ENCODE measurements around the gene MVB12B. TPM values are rescaled to one million over a fixed set of nuclear protein-coding genes. Genes with fewer than 3 reads are reported as not detected.

Gene MVB12B
- total and polyA plus RNA-seq, 2 of the 4 experiments (the other 2 are of a cell fraction): 2.0 to 4.0 TPM

DNA sequence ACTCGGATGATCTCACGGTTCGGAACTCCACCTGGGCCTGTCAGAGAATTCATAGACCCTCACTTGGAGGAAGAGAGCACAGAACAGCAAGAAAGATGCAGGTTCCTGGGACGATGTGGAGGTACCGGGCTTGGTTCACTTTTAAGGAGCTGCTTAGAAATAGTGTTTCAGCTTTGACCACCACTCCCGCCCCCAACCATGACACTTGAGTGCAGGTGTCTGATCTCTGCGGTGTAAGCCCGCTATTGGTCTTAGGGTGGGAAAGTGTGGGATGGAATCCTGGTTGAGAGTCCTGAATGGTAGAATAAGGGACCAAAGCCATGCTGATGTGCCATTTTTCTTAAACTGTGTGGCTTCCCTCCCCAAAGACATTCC, 189.9 kb downstream of the MVB12B start:
- CTCF ChIA-PET: no interaction called here
- H2AK9ac ChIP-seq (replicated peaks; ENCODE audit: low read depth, low read length, poor library complexity): no peak overlapping the region
- DNase-seq (no peak), ATAC-seq (ENCODE audit: low read depth) (no peak)
- H3K4ac ChIP-seq (ENCODE audit: low read depth, low read length): no peak overlapping the region
- TF ChIP-seq, protein P1, sequence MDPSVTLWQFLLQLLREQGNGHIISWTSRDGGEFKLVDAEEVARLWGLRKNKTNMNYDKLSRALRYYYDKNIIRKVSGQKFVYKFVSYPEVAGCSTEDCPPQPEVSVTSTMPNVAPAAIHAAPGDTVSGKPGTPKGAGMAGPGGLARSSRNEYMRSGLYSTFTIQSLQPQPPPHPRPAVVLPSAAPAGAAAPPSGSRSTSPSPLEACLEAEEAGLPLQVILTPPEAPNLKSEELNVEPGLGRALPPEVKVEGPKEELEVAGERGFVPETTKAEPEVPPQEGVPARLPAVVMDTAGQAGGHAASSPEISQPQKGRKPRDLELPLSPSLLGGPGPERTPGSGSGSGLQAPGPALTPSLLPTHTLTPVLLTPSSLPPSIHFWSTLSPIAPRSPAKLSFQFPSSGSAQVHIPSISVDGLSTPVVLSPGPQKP (IDR thresholded peaks at IDR 0.05; ENCODE audit: borderline replicate concordance, low read depth, low read length): no peak
- TF ChIP-seq FOS (IDR thresholded peaks at IDR 0.05; ENCODE audit: low read depth, low read length): no peak
- no peak for TF ChIP-seq SMC3 (IDR thresholded peaks at IDR 0.05; ENCODE audit: low read depth, low read length)
- TF ChIP-seq MAZ (IDR thresholded peaks at IDR 0.05; ENCODE audit: borderline replicate concordance, low read depth, low read length): no peak
- TF ChIP-seq, protein P2, sequence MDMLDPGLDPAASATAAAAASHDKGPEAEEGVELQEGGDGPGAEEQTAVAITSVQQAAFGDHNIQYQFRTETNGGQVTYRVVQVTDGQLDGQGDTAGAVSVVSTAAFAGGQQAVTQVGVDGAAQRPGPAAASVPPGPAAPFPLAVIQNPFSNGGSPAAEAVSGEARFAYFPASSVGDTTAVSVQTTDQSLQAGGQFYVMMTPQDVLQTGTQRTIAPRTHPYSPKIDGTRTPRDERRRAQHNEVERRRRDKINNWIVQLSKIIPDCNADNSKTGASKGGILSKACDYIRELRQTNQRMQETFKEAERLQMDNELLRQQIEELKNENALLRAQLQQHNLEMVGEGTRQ (IDR thresholded peaks at IDR 0.05; ENCODE audit: low read depth, low read length): no peak
- H3K79me1 ChIP-seq (ENCODE audit: low read depth in 1 of 2, low read length in 2 of 2): no peaks in the 10 kb centered on the region
- peaks cover 2% of the 10 kb centered on the region; the same call in 1 of the 2 replicates for H3K4me1 ChIP-seq (ENCODE audit: control insufficient read depth, insufficient read depth, low read length)
- H2BK5ac ChIP-seq (ENCODE audit: low read depth, low read length, poor library complexity, severe bottlenecking): no peak overlapping the region
- H2BK20ac ChIP-seq (ENCODE audit: low read depth, low read length): no peak overlapping the region
- intact Hi-C loops (cut with micrococcal nuclease): no loop called here
- H3K4me3 ChIP-seq (ENCODE audit: insufficient read depth, low read depth, low read length): no peak overlapping the region
- no peak overlapping the region for H3K14ac ChIP-seq (replicated peaks; ENCODE audit: low read depth, low read length)
- no peaks in the 10 kb centered on the region; the same call in 1 of the 2 replicates for H4K20me1 ChIP-seq (ENCODE audit: insufficient read depth, low read length)
- H3K36me3 ChIP-seq (ENCODE audit: control insufficient read depth, insufficient read depth, low read length): no peaks in the 10 kb centered on the region
- H3K23ac ChIP-seq (ENCODE audit: low read depth, low read length): no peak overlapping the region
- 100% methylated on average over 1 of the region's 8 CpGs; no CpG with 5 or more reads in 1 of the 2 experiments for whole genome bisulfite sequencing, 2 experiments (ENCODE audit: extremely low coverage in 2 of 2, insufficient read length in 1 of 2)
- no peak overlapping the region; the same call in 2 of the 3 replicates for H2BK15ac ChIP-seq (ENCODE audit: low read depth, low read length)
- H2AFZ ChIP-seq (replicated peaks; ENCODE audit: low read length, poor library complexity): peak overlapping the region; percentile 80
- no peak overlapping the region for H3K27ac ChIP-seq (ENCODE audit: insufficient read depth, low read length)
- in situ Hi-C loops (cut with MboI; ENCODE audit: low sequenced_read_pairs): no loop called here
- H4K91ac ChIP-seq (ENCODE audit: insufficient read depth, low read depth, low read length): no peak overlapping the region
- dilution Hi-C loops (cut with HindIII; ENCODE audit: low sequenced_read_pairs, unreplicated experiment): no loop called here
- H2AK5ac ChIP-seq (ENCODE audit: low read depth, low read length): peak overlapping the region; percentile 54; the same call in 1 of the 2 replicates
- no peak overlapping the region for H4K5ac ChIP-seq (ENCODE audit: low read depth, low read length)
- H3K9me3 ChIP-seq (ENCODE audit: control insufficient read depth, insufficient read depth, low read length): no peaks in the 10 kb centered on the region
- no peak overlapping the region for H3K9ac ChIP-seq (ENCODE audit: low read depth, low read length)
- H3K18ac ChIP-seq (ENCODE audit: low read depth, low read length): no peak overlapping the region
- H4K8ac ChIP-seq (ENCODE audit: low read depth in 2 of 2, low read length in 2 of 2): no peak overlapping the region
- POLR2A ChIA-PET (ENCODE audit: unreplicated experiment): no interaction called here
- H2BK120ac ChIP-seq (ENCODE audit: low read depth, low read length): no peak overlapping the region
- peaks cover 45% of the 10 kb centered on the region for H3K27me3 ChIP-seq (ENCODE audit: control insufficient read depth, insufficient read depth, low read length)
- BruUV-seq (replicated peaks): no TSS peak
- H3K9me1 ChIP-seq (ENCODE audit: insufficient read depth, low read length): no peaks in the 10 kb centered on the region
- H3K4me2 ChIP-seq (ENCODE audit: low read depth, low read length): no peak overlapping the region; the same call in 1 of the 2 replicates
- H3K56ac ChIP-seq (ENCODE audit: extremely low read depth, insufficient read depth, low read length): no peak overlapping the region
